Measurements from ENCODE around the gene RDH13.

The RDH13 gene

DNA sequence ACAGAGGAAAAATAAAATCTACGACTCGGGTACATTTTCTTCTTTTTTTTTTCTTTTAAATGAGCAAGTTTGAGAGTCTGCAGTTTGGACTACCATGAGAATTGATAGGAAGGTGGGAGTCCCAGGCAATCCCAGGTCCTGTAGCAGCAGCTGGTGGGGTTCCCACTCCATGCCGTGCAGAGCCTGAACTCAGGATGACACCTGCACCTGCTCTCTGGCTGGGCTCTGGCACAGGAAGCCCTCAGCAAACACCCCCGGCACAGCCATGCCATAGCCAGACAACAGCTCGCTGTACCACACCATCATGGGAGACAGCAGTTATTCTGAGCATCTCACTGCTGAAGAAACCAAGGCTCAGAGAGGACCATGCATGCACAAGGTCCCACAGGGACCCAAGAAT, 18.7 kb downstream of the RDH13 start:
- H3K27ac ChIP-seq (replicated peaks) = no peak overlapping the region
- no peaks in the 10 kb centered on the region for H3K27me3 ChIP-seq (ENCODE audit: insufficient read depth, poor library complexity, severe bottlenecking)
- no peak for DNase-seq (ENCODE audit: low read depth in 1 of 2, low spot score in 1 of 2)
- TF ChIP-seq SPI1 (IDR thresholded peaks at IDR 0.05; ENCODE audit: borderline replicate concordance, low read depth) (no peak), REST (IDR thresholded peaks at IDR 0.05; ENCODE audit: insufficient replicate concordance, low read depth) (no peak), GABPA (IDR thresholded peaks at IDR 0.05; ENCODE audit: low read depth) (no peak), POLR2AphosphoS5 (IDR thresholded peaks at IDR 0.05; ENCODE audit: low read depth) (no peak)
- TF ChIP-seq, protein P1, sequence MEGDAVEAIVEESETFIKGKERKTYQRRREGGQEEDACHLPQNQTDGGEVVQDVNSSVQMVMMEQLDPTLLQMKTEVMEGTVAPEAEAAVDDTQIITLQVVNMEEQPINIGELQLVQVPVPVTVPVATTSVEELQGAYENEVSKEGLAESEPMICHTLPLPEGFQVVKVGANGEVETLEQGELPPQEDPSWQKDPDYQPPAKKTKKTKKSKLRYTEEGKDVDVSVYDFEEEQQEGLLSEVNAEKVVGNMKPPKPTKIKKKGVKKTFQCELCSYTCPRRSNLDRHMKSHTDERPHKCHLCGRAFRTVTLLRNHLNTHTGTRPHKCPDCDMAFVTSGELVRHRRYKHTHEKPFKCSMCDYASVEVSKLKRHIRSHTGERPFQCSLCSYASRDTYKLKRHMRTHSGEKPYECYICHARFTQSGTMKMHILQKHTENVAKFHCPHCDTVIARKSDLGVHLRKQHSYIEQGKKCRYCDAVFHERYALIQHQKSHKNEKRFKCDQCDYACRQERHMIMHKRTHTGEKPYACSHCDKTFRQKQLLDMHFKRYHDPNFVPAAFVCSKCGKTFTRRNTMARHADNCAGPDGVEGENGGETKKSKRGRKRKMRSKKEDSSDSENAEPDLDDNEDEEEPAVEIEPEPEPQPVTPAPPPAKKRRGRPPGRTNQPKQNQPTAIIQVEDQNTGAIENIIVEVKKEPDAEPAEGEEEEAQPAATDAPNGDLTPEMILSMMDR (IDR thresholded peaks at IDR 0.05; ENCODE audit: insufficient read depth, low read length) = no peak
- H3K4me3 ChIP-seq (replicated peaks; ENCODE audit: insufficient read depth, low read length) = no peak overlapping the region

GRCh38 chr19:55042688-55043087, 20.3 kb downstream of the RDH13 start:
- TF ChIP-seq, protein P1 (IDR thresholded peaks at IDR 0.05; ENCODE audit: insufficient read depth, low read length) = no peak
- TF ChIP-seq POLR2AphosphoS5 (IDR thresholded peaks at IDR 0.05; ENCODE audit: low read depth) = no peak
- TF ChIP-seq SPI1 (IDR thresholded peaks at IDR 0.05; ENCODE audit: borderline replicate concordance, low read depth) = no peak
- TF ChIP-seq REST (IDR thresholded peaks at IDR 0.05; ENCODE audit: insufficient replicate concordance, low read depth) = no peak
- TF ChIP-seq GABPA (IDR thresholded peaks at IDR 0.05; ENCODE audit: low read depth) = no peak
- Histone ChIP-seq H3K4me3 (replicated peaks; ENCODE audit: insufficient read depth, low read length) (no peak overlapping the region), H3K27me3 (ENCODE audit: insufficient read depth, poor library complexity, severe bottlenecking) (no peaks in the 10 kb centered on the region), H3K27ac (replicated peaks) (no peak overlapping the region)
- no peak for DNase-seq (ENCODE audit: low read depth in 1 of 2, low spot score in 1 of 2)

DNA sequence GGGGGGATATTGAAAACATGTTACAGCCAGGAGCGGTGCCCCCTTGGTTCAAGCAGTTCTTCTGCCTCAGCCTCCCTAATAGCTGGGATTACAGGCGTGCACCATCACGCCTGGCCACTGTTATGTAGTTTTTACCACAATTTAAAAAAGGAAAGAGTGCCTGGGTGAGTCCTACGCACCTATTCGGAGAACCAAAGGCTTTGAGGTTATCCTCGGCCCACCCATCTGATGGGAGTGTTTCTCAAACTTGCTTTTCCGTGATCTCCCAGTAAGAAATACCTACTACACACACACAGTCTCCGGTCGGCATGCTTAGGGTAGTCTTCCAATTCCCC, 20.6 kb downstream of the RDH13 start:
- no peak for DNase-seq (ENCODE audit: low read depth in 1 of 2, low spot score in 1 of 2)
- H3K27me3 ChIP-seq (ENCODE audit: insufficient read depth, poor library complexity, severe bottlenecking) = no peaks in the 10 kb centered on the region
- TF ChIP-seq GABPA (IDR thresholded peaks at IDR 0.05; ENCODE audit: low read depth) = no peak
- TF ChIP-seq POLR2AphosphoS5 (IDR thresholded peaks at IDR 0.05; ENCODE audit: low read depth) = no peak
- TF ChIP-seq REST (IDR thresholded peaks at IDR 0.05; ENCODE audit: insufficient replicate concordance, low read depth) = no peak
- TF ChIP-seq, protein P1 (IDR thresholded peaks at IDR 0.05; ENCODE audit: insufficient read depth, low read length) = no peak
- TF ChIP-seq SPI1 (IDR thresholded peaks at IDR 0.05; ENCODE audit: borderline replicate concordance, low read depth) = no peak
- no peak overlapping the region for H3K4me3 ChIP-seq (replicated peaks; ENCODE audit: insufficient read depth, low read length)
- H3K27ac ChIP-seq (replicated peaks) = no peak overlapping the region

Data from HL-60 (cell line).